Measurements from ENCODE around the gene PDE4D.
"Not testable (repeated sequence)": the region's sequence is repeated elsewhere in the genome, so short reads cannot be mapped to it uniquely, and the experiment has no call there.

The PDE4D gene

DNA sequence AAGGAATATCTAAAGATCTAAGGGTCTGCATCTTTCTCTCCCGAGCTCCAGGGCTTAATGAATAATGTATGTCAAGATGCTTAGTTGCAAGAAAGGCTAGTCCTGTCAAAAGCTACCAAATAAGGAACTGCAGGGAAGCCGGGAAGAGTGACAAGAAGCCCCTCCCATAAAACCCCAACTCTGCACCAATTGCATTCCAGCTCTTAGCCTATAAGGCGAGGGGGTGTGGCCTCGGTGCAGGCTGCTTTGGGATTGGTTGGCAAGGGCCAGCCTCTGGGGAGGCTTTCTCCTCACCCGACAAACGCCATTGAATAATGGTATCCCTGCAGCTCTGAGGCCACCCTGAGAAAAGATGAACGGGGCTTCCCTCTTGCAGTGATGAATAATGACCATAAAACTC, 893.7 kb downstream of the PDE4D start:
- TF ChIP-seq, protein P1, sequence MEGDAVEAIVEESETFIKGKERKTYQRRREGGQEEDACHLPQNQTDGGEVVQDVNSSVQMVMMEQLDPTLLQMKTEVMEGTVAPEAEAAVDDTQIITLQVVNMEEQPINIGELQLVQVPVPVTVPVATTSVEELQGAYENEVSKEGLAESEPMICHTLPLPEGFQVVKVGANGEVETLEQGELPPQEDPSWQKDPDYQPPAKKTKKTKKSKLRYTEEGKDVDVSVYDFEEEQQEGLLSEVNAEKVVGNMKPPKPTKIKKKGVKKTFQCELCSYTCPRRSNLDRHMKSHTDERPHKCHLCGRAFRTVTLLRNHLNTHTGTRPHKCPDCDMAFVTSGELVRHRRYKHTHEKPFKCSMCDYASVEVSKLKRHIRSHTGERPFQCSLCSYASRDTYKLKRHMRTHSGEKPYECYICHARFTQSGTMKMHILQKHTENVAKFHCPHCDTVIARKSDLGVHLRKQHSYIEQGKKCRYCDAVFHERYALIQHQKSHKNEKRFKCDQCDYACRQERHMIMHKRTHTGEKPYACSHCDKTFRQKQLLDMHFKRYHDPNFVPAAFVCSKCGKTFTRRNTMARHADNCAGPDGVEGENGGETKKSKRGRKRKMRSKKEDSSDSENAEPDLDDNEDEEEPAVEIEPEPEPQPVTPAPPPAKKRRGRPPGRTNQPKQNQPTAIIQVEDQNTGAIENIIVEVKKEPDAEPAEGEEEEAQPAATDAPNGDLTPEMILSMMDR (IDR thresholded peaks at IDR 0.05; ENCODE audit: insufficient read depth, missing control alignments) = no peak
- no peak for FAIRE-seq
- no peak for DNase-seq (ENCODE audit: insufficient read length, low spot score)

DNA sequence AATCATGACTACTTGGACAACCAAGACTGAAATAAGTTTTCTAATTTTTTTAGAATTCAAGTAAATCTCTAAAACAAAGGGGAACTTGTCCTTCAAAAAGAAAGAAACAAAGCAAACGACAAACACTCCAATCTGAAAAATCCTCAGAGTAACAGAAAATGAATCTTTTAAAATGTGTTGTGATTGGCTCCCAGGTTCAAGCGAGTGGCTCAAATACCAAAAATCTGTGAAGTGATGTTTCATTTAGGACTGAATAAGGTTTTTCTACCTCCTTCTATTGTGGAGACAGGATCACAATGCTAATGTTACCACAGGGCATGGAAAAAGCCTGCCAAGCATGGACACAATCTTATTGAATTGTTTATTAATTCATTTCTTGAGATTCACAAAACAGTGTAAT, 895.0 kb downstream of the PDE4D start:
- DNase-seq (ENCODE audit: insufficient read length, low spot score) (no peak), FAIRE-seq (peak; percentile 11)
- TF ChIP-seq, protein P1 (IDR thresholded peaks at IDR 0.05; ENCODE audit: insufficient read depth, missing control alignments) = no peak

DNA sequence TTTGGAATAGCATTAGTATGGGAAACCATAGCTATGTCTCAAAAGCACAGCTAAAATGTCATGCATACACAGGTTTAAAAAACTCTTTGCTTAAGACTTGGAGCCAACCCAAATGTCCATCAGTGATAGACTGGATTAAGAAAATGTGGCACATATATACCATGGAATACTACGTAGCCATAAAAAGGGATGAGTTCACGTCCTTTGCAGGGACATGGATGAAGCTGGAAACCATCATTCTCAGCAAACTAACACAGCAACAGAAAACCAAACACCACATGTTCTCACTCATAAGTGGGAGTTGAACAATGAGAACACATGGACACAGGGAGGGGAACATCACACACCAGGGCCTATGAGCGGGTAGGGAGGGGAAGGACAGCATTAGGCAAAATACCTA, 897.7 kb downstream of the PDE4D start:
- not testable (repeated sequence) for FAIRE-seq; DNase-seq (ENCODE audit: insufficient read length, low spot score)

DNA sequence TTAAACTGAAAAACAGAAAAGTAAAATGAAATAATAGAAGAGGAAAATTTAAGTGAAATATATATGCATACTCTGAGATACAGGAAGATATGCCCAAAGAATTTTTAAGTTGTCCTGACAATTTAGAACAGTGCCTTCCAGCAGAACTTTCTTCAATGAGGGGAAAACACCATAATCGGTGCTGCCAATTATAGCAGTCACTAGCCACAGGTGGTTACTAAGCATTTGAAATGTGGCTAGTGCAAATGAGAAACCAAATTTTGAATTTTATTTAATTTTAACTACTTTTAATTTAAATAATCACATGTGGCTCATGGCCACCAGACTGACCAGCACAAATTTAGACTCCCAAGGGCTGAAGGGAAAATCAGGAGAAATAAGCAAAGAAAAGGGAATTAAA, 900.1 kb downstream of the PDE4D start:
- TF ChIP-seq, protein P1 (IDR thresholded peaks at IDR 0.05; ENCODE audit: insufficient read depth, missing control alignments) = no peak
- FAIRE-seq = no peak
- no peak for DNase-seq (ENCODE audit: insufficient read length, low spot score)

DNA sequence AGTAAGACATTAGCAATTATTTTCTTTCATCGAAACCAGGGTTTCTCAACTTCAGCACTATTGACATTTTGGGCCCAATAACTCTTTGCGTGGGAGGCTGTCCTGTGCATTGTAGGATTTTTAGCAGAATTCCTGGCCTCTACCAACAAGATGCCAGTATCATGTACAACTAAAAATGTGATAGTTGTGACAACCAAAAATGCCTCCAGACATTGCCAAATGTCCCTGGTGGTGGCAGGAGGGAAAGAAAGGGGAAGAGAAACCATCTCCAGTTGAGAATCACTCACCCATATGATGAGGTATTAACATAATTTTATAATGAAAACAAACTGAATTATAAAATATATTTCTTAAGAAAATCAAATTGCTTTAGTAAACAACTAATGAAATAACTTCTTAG, 904.6 kb downstream of the PDE4D start:
- TF ChIP-seq, protein P1 (IDR thresholded peaks at IDR 0.05; ENCODE audit: insufficient read depth, missing control alignments) = no peak
- DNase-seq (ENCODE audit: insufficient read length, low spot score) (no peak), FAIRE-seq (no peak)

DNA sequence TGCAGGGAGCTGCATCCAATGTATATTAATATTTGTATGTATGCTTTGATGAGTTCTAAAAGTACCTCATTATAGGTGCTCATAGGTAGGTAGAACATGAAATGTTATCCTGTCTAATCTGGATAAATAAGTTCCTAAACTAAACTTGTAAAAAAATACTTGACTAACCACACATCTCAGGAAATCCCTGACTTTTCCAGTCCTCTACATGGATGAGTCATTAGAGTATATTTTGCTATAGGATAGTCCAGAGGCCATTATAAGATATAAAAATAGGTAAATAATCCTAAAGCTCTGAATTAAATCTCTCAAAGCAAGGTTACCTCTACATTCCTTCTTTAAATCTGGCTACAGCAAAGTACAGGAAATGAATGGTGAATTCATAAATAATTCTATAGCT, 906.3 kb downstream of the PDE4D start:
- TF ChIP-seq, protein P1 (IDR thresholded peaks at IDR 0.05; ENCODE audit: insufficient read depth, missing control alignments) = no peak
- DNase-seq (ENCODE audit: insufficient read length, low spot score) (no peak), FAIRE-seq (no peak)

DNA sequence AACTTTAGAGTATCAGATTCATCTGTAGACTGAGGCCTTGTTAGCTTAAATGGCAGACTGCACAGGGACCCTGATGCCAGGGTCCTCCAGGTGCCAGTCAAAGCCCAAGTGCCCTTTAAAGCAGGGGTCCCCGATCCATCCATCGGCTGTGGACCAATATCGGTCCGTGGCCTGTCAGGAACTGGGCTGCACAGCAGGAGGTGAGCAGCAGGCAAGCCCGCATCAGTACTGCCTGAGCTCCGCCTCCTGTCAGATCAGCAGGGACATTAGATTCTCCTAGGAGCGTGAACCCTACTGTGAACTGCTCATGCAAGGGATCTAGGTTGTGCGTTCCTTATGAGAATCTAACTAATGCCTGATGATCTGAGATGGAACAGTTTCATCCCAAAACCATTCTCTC, 907.2 kb downstream of the PDE4D start:
- DNase-seq (ENCODE audit: insufficient read length, low spot score) (no peak), FAIRE-seq (no peak)
- TF ChIP-seq, protein P1 (IDR thresholded peaks at IDR 0.05; ENCODE audit: insufficient read depth, missing control alignments) = no peak

DNA sequence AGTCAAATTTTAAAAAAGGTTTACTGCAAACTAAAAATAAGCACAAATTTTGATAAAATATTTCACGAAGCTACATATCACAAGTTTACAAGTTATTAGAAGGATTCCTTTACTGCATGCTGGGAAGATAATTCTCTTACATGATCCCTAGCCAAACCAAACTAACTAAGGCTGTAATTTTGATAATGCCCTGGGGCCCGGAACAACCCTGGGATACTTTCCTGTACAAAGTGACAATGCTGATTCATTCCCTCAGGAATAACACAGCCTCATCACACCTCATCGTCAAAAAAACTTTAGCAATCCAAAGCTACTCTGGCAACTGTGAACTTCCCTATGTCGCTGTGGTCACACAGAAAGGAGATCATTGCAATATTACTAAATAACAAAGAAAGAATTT, 907.8 kb downstream of the PDE4D start:
- TF ChIP-seq, protein P1 (IDR thresholded peaks at IDR 0.05; ENCODE audit: insufficient read depth, missing control alignments) = no peak
- no peak for FAIRE-seq
- DNase-seq (ENCODE audit: insufficient read length, low spot score) = no peak
